ENCODE results near the gene LHFPL5. TPM values are rescaled to one million over a fixed set of nuclear protein-coding genes. Genes with fewer than 3 reads are reported as not detected.

LHFPL5 gene
- total RNA-seq, 1 donor from 2014 or later: not detected

GRCh38 chr6:35808688-35809087, 3.5 kb downstream of the LHFPL5 start:
- H3K4me1 Mint-ChIP-seq: peaks cover 3% of the 10 kb centered on the region
- H3K9me3 Mint-ChIP-seq: no peaks in the 10 kb centered on the region
- H3K4me3 Mint-ChIP-seq: no peak overlapping the region
- DNase-seq (ENCODE audit: low read depth, low spot score): no peak
- no peak for TF ChIP-seq CTCF (conservative IDR thresholded peaks at IDR 0.05)
- peaks cover 17% of the 10 kb centered on the region for H3K27me3 Mint-ChIP-seq (ENCODE audit: low read depth)
- H3K36me3 Mint-ChIP-seq (ENCODE audit: low read depth): no peaks in the 10 kb centered on the region
- H3K27ac Mint-ChIP-seq (ENCODE audit: unreplicated experiment): no peak overlapping the region

GRCh38 chr6:35809809-35810208, 4.7 kb downstream of the LHFPL5 start:
- no peak for DNase-seq (ENCODE audit: low read depth, low spot score)
- Mint-ChIP-seq H3K36me3 (ENCODE audit: low read depth) (no peaks in the 10 kb centered on the region), H3K9me3 (no peaks in the 10 kb centered on the region), H3K4me1 (peaks cover 1% of the 10 kb centered on the region), H3K27ac (ENCODE audit: unreplicated experiment) (no peak overlapping the region), H3K4me3 (no peak overlapping the region), H3K27me3 (ENCODE audit: low read depth) (peaks cover 16% of the 10 kb centered on the region)
- TF ChIP-seq CTCF (conservative IDR thresholded peaks at IDR 0.05): no peak

GRCh38 chr6:35810971-35811698, 6.0 kb downstream of the LHFPL5 start:
- Mint-ChIP-seq H3K9me3 (no peaks in the 10 kb centered on the region), H3K36me3 (ENCODE audit: low read depth) (no peaks in the 10 kb centered on the region), H3K27me3 (ENCODE audit: low read depth) (peaks cover 14% of the 10 kb centered on the region), H3K4me1 (no peaks in the 10 kb centered on the region), H3K27ac (ENCODE audit: unreplicated experiment) (no peak overlapping the region), H3K4me3 (no peak overlapping the region)
- no peak for DNase-seq (ENCODE audit: low read depth, low spot score)
- no peak for TF ChIP-seq CTCF (conservative IDR thresholded peaks at IDR 0.05)

- Mint-ChIP-seq H3K36me3 (ENCODE audit: low read depth) (no peaks in the 10 kb centered on the region), H3K9me3 (no peaks in the 10 kb centered on the region), H3K27ac (ENCODE audit: unreplicated experiment) (no peak overlapping the region), H3K4me3 (no peak overlapping the region), H3K27me3 (ENCODE audit: low read depth) (peaks cover 9% of the 10 kb centered on the region), H3K4me1 (no peaks in the 10 kb centered on the region)
- no peak for DNase-seq (ENCODE audit: low read depth, low spot score)
- TF ChIP-seq CTCF (conservative IDR thresholded peaks at IDR 0.05): no peak
These were observed 6.5 kb downstream of the LHFPL5 start for GRCh38 chr6:35811699-35811995.

- DNase-seq (ENCODE audit: low read depth, low spot score): no peak
- H3K9me3 Mint-ChIP-seq: no peaks in the 10 kb centered on the region
- no peak overlapping the region for H3K4me3 Mint-ChIP-seq
- no peaks in the 10 kb centered on the region for H3K4me1 Mint-ChIP-seq
- no peaks in the 10 kb centered on the region for H3K27me3 Mint-ChIP-seq (ENCODE audit: low read depth)
- no peaks in the 10 kb centered on the region for H3K36me3 Mint-ChIP-seq (ENCODE audit: low read depth)
- H3K27ac Mint-ChIP-seq (ENCODE audit: unreplicated experiment): no peak overlapping the region
- TF ChIP-seq CTCF (conservative IDR thresholded peaks at IDR 0.05): no peak
These were observed 12.4 kb downstream of the LHFPL5 start for GRCh38 chr6:35817515-35817914.

All from neural crest cell (in vitro differentiated cells).